Activated T-cell treated with anti-CD3 and anti-CD28 coated beads, Interleukin-2, amount 50 U/mL, for 48 hours (primary cell): ENCODE data around the gene STAT6.
A peak's percentile ranks its signal among the peaks of the same experiment; 100 is the strongest.
"Not testable (repeated sequence)": the region's sequence is repeated elsewhere in the genome, so short reads cannot be mapped to it uniquely, and the experiment has no call there.

ENCODE experiments used
- DNase-seq, 2 experiments: peaks; one replicate each; pipeline ENCODE4 v3.0.0-alpha.2; 2020

Gene STAT6

GRCh38 chr12:57087010-57087690, 24.0 kb downstream of the STAT6 start:
- DNase-seq, result peak; percentile 94

GRCh38 chr12:57086493-57087009, 24.6 kb downstream of the STAT6 start:
- peak; percentile 66 to 72 for DNase-seq

DNA sequence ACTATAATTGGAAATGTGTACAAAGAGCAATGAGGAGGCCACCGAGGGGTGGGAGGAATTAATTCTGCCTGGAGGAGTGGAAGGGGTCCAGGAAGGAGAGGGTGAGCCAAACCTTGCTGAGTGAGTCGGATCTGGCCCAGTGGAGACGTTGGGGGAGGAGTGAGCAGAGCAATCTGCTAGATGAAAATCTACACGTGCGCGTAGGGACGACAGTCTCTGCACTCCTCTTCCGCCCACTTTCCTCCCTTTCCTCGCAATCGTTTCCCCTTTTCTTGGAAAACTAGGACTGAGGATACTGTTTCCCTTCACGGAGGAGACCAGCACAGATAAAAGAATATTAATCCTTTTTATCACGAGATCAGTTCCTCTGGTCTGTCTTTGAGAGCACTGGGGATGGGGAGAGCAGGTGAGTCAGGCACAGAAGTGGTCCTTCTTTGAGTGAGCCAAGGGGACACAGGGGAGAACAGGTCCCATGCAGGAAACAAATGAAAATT, 25.1 kb downstream of the STAT6 start:
- DNase-seq, result peak; percentile 68 to 72

DNA sequence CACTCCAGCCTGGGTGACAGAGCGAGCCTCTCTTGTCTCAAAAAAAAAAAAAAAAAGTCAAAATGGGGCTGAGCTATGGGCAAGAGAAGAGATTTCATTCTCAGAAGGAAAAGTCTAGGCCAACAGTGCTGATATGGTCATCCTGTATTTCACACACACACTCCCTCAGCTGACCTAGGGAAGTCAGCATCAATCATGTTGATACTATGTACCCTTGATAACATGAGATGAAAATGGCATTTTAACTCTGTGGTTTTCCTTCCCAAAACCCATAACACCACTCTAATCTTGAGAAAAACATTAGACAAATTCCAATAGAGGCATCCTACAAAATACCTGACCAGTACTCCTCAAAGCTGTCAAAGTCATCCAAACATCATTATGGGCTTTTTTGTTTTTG, 30.3 kb downstream of the STAT6 start:
- DNase-seq, result no peak

GRCh38 chr12:57079821-57080220, 31.3 kb downstream of the STAT6 start:
- DNase-seq, result no peak

- peak; percentile 92 to 94 for DNase-seq
Observed at GRCh38 chr12:57078519-57079404, 32.4 kb downstream of the STAT6 start, which contains the start of gene NEMP1. NEMP1 (minus strand) TSS chr12:57078791; CDS start chr12:57078745, 46 bp downstream.

GRCh38 chr12:57073566-57074450, 37.4 kb downstream of the STAT6 start:
- not testable (repeated sequence) for DNase-seq

- DNase-seq, result no peak
Observed at GRCh38 chr12:57072661-57073060, 38.5 kb downstream of the STAT6 start.

GRCh38 chr12:57069523-57069922, 41.6 kb downstream of the STAT6 start:
- DNase-seq, result peak; percentile 65 to 68

DNA sequence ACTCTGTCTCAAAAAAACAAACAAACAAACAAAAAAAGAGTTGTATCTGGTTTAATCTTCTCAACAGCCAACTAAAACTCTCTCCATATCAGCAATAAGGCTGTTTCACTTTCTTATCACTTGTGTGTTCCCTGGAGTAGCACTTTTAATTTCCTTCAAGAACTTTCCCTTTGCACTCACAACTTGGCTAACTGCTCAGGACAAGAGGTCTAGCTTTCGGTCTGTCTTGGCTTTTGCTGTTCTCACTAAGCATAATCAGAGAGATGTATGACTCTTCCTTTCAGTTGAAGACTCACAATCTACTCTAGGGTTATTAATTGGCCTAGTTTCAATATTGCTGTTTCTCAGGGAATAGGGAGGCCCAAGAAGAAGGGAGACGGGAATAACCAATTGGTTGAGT, 44.9 kb downstream of the STAT6 start:
- no peak for DNase-seq

DNA sequence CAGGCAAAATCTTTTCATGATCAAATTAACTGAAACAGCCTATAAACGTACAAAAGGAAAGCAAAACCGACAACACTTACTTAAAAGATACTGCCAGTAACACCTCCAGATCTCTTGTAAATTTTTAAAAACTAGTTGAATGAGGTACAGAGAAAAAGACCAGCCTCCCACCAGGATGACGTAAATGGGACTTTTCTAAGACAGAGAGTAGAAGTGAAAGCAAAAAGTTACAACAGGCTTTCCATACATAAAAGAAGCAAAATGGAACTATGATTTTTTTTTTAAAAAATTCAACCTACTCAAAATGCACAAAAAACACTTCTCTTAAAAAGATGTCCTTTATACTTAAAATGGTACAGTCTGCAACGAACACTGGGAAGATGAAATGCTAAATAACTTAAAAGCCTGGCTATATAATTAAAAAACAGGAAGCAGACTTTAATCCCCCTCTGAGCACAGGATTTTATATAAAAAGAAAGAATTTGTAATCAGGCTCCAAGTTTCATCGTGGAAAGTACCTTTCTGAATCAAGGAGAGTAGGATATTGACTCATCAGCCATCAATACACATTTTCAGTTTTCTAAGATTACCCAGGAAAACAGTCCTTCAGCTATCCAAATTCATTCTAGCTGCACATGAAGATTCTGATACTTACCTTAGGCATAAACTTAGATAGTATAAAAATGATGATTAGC, 47.0 kb downstream of the STAT6 start:
- DNase-seq, result no peak

DNA sequence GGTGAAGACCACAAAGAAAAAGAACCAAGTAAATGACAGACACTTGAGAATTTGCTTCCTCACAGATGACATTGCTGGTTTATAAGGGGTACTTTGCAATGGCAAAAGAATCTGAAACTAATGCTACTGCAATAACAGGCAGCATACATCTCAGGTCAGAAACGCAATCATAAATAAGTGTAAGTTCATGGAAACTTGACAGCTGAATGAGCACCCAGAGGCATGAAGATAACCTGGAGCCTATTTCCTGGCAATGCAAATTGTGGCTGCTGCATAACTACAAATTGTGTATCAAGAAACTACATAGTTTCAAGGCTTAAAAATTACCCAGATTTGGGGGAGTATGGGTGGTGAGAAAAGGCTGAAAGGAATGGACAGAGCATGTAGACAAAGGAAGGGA, 52.7 kb downstream of the STAT6 start:
- DNase-seq, result no peak

- DNase-seq, result no peak
Observed at GRCh38 chr12:57057067-57057751, 54.0 kb downstream of the STAT6 start.

- DNase-seq, result no peak
Observed at GRCh38 chr12:57055824-57056223, 55.3 kb downstream of the STAT6 start.

DNA sequence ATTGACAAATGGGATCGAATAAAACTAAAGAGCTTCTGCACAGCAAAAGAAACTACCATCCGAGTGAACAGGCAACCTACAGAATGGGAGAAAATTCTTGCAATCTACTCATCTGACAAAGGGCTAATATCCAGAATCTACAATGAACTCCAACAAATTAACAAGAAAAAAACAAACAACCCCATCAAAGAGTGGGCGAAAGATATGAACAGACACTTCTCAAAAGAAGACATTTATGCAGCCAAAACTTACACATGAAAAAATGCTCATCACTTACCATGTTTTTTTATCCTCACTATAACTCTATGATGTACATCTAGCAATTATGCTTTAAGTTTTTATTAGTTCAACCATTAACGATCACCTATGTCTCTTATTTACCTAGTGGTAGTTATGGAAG, 57.3 kb downstream of the STAT6 start:
- not testable (repeated sequence) for DNase-seq

- DNase-seq, result not testable (repeated sequence)
Observed at GRCh38 chr12:57053146-57053545, 58.0 kb downstream of the STAT6 start.

DNA sequence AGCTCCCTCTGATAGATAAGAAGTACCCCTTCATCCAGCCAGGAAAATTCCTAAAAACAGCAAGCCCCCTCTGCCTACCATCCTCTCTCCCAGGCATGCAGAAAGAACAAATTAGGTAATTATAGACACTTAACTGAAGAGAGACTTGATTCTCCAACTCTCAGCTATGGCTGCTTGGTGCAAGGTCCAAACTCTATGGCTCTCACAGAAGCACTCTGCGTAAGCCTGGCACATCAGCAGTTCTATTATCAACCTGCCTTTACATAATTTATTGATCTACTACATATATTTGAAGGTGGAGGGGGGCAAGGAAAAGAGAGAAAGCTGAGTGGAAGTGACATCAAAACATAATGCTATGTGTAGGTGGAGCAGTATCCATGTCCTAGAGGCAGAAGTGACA, 60.2 kb downstream of the STAT6 start:
- no peak for DNase-seq

DNA sequence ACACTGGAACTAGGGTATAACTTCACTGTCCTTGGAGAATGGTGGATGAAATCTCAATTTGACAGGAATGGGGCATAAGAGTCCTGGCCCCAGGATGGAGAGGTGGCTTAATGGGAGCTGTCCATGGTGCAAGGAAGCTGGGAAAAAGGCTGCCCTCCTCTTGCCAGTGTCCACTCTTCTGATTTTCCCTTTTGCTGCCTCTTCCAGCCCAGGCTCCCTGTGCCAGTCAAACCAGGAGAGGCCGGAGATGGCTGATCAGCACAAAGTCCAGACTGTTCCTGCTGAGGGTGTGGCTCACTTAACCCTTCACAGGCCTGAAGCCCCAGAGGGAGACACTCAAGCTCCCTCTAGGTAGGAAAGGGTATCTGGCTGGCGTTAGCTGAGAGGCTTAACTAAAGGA, 61.3 kb downstream of the STAT6 start, which contains the start of gene MYO1A:
MYO1A (minus strand) TSS at position 240 of the 400 bp plus-strand sequence. CDS start 1,806 bp downstream, outside the sequence.
- DNase-seq, result no peak

DNA sequence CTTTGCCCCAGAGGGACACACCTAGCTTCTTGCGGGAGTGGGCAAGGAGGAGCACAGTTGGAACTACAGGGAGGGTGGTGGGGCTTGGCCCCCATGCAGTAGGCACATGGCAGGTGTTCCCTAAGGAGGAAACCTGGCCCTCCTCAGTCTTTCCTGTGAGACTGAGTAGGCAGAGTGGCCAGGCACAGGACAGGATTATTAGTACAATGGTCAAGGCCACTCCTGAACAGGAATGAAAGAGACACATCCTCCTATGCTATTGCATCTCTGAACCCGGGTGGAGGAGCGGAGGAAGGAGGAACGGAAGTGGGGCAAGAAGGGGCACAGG, 62.1 kb downstream of the STAT6 start:
- DNase-seq, result no peak

GRCh38 chr12:57048423-57049118, 62.6 kb downstream of the STAT6 start:
- DNase-seq, result no peak

DNA sequence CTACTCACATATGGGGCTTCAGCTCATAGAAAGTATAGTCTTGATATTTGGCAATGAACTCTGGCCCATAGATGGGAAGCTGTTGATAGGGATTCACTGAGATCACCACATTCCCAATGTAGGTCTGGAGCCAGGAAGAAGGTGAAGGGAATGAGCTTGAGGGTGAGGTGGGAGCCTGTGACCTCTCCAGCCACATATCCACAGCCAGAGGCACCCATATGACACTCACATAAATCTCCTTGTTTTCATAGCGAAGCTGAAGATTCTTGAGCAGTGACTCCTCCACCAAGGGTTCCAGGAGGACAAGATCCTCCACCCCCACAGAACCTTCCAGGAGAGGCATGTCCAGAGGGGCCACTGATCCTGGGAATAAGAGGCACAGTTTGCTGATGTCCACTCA, 63.2 kb downstream of the STAT6 start:
- DNase-seq, result no peak
